Peyer's patch (tissue), 4 donors: Measurements from ENCODE around the gene TARBP1.

Experiments
- CTCF ChIP-seq, 6 experiments: fragments of 450-650 bp in 4 of 6; fragments of 200-600 bp in 2 of 6; sonication (generic) in 1 of 6; IDR thresholded peaks; one replicate each; pipeline ENCODE4 v1.5.1; 2017 to 2019; ENCODE audit warnings: antibody characterized with exemption in 6 of 6, mild to moderate bottlenecking in 3 of 6, moderate library complexity in 1 of 6
- POLR2A ChIP-seq, 2 donors: fragments of 450-650 bp; IDR thresholded peaks; one replicate each; pipeline ENCODE4 v1.5.1; 2017; ENCODE audit warnings: antibody characterized with exemption in 2 of 2, mild to moderate bottlenecking in 2 of 2, moderate library complexity in 2 of 2

- TF ChIP-seq CTCF (IDR thresholded peaks at IDR 0.05) (no peak), POLR2A (IDR thresholded peaks at IDR 0.05) (no peak)
Observed at GRCh38 chr1:234504969-234505768, 26.2 kb upstream of the TARBP1 start.
